Stimulated activated CD8-positive, alpha-beta memory T cell treated with anti-CD3 and anti-CD28 coated beads, Interleukin-4, amount 100 ng/mL, for 24 hours (primary cell): ENCODE measurements around the gene INPP5D.

Source experiments
- DNase-seq: peaks from one replicate; pipeline ENCODE4 v3.0.0-alpha.2; 2020; ENCODE audit warnings: low read depth

Gene INPP5D

DNA sequence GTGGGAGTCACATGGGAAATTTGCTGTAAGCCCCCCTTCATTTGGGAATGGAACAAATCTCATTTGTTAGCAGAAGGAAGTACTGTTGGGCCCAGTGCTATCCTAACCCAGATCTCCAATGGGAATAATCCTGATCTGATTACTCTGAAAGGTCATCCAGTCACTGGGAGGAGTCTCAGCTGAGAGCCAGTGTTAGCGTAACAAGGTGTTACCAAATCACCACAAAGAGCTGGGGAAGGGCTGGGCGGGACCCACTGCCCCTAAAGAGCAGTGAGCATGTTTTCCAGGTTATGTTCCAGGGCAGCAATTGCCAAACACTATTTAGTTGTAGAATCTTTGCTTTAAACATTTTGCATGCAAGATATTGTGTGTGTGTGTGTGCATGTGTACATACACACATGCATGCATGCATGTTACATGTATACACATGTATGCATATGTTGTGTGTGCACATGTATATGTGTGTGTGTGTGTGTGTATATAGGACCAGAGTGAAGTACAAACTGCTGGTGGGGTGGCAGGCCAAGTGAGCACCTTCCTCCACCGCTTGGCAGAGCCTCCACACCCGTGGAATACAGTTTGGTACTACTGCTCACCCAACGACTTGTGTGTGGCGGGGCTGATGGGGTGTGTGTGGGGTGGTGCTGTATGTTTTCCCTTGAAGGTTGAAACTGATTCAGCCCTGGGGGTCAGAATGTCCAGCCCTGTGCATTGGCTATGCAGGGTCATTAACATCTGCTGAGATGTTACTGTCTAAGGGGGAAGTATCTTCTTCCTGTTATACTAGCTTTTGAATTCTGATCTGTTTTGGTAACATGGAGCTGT is 15.2 kb downstream of the INPP5D start:
- DNase-seq, result no peak

DNA sequence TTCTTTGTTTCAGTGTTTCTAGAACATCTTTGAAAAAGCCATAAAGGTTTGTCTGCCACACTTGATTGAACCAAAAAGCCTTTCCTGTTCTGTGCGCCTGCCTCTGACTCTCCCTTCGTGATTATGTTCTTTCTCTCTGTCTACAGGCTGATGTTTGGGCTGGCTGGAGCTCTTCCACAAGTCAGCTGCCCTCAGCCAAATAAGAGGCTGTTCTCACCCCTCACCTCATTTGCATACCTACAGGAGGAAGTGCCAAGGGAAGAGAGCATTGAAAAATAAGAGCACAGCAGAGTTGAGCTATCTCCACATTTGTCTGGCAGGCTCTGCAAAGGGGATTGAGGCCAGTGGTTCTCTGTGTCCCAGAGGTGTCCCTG is 15.8 kb downstream of the INPP5D start:
- DNase-seq, result no peak

DNA sequence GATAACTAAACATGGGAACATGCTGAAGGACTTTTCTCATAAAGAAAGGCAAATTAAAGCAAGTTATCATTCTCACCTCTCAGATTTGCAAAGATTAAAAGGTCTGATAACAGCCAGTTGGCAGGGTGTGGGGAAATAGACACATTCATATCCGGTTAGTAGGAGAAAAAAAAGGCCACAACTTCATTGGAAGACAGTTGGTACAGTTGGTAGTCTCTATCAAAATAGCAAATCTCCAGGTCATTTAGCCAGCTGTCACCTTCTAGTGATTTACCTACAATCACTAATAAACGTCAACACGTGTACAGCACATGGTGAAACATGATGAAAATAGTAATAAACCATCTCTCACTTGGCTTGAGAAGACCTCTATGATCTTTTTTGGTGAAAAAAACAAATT is 16.6 kb downstream of the INPP5D start:
- DNase-seq, result no peak

DNA sequence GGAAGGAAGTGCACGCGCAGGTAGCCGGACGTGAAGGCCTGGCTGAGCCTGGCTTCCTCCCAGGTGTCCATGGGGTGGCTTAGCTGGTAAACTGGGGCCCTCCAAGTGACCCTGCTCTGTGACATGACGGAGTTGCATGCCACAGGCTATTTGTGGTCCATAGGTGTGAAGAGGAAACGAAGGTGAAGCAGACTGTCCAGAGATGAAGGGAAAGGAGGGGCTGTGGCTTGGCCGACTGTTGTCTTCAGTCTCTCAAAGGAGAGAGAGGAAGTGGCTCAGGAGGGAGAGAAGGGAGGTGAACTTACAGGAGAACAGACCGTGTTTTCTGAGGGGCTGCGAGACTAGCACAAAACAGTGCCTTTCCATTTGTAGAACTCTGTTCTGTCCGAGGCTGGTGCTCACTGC is 19.3 kb downstream of the INPP5D start:
- DNase-seq, result no peak

GRCh38 chr2:233079953-233080835 is 20.1 kb downstream of the INPP5D start:
- DNase-seq, result no peak

DNA sequence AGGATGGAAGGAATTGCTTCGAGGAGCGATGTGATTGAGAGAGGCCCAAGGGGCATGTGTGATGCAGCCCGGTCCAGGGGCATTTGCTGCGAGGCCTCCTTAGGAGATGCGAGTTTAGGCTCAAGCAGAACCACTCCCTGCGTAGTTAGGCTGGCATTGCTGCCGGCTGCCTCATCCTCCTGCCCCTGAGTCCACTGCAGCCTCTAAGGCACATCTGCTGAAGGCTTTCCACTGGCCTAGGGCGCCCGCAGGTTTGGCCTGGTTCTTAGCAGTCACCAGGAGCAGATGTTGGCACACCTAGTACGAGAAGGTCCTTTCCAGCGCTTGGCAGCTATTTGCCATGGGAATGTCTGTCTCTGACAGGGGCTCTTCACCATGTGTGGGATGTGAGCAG is 20.7 kb downstream of the INPP5D start:
- DNase-seq, result no peak

GRCh38 chr2:233081232-233081730 is 21.1 kb downstream of the INPP5D start:
- DNase-seq, result no peak

GRCh38 chr2:233081731-233082221 is 21.6 kb downstream of the INPP5D start:
- DNase-seq, result no peak

- DNase-seq, result no peak
These were observed 22.2 kb downstream of the INPP5D start for GRCh38 chr2:233082222-233082930.

GRCh38 chr2:233082931-233083755 is 23.0 kb downstream of the INPP5D start:
- DNase-seq, result no peak

- DNase-seq, result no peak
These were observed 23.6 kb downstream of the INPP5D start for GRCh38 chr2:233083782-233084181.

GRCh38 chr2:233084488-233084887 is 24.3 kb downstream of the INPP5D start:
- DNase-seq, result no peak

GRCh38 chr2:233085037-233085838 is 25.1 kb downstream of the INPP5D start:
- DNase-seq, result no peak

GRCh38 chr2:233085839-233086150 is 25.7 kb downstream of the INPP5D start:
- no peak for DNase-seq

DNA sequence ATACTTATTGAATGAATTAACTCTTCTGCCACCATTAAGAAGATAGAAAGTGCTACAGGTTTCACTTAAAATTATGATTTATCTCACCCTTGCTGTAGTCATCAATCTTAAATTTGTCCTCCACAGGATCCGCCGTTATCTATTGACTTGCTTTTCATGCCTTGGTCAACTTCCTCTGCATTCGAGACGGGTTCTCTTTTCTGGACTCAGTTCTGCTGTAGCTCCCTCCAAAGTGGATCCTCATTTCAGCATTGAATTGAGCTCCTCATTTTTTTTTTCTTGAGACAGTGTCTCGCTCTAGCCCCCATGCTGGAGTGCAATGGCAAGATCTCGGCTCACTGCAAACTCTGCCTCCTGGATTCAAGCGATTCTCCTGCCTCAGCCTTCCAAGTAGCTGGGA is 27.6 kb downstream of the INPP5D start:
- no peak for DNase-seq

DNA sequence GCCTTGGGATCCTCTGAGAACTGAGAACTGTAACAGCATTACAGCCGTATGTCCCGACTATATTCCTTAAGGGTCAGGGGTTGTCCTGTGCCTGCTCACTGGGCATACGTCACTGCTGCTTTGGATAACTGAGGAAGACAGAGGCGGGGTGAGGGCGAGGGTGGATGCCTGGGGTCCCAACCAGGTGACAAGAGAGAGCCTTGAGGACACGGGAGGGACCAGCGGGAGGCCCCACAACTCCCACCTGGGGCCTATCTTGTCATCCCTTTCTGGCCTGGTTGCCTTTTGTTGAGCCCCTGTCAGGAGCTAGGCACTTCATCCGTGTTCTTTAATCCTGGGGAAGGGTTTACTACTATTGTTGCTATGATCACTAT is 28.8 kb downstream of the INPP5D start:
- DNase-seq, result no peak

GRCh38 chr2:233089851-233090250 is 29.7 kb downstream of the INPP5D start:
- DNase-seq, result no peak

GRCh38 chr2:233090879-233091278 is 30.7 kb downstream of the INPP5D start:
- DNase-seq, result no peak

- DNase-seq, result no peak
These were observed 31.6 kb downstream of the INPP5D start for GRCh38 chr2:233091595-233092375.
